PC-9 (cell line): ENCODE data around the gene KITLG.
"Not testable (repeated sequence)": the region's sequence is repeated elsewhere in the genome, so short reads cannot be mapped to it uniquely, and the experiment has no call there.

ENCODE experiments used
- CTCF ChIP-seq: fragments of 200-600 bp; sonication (generic); conservative IDR thresholded peaks from 2 replicates; pipeline ENCODE4 v1.6.1; 2017; ENCODE audit warnings: mixed run types, antibody characterized with exemption, mild to moderate bottlenecking, moderate library complexity
- EZH2 ChIP-seq: fragments of 200-600 bp; sonication (generic); IDR thresholded peaks from 2 replicates; pipeline ENCODE4 v1.8.0; 2017; ENCODE audit warnings: antibody characterized with exemption, low read depth

GRCh38 chr12:88547949-88548348 lies 32.3 kb downstream of the KITLG start:
- TF ChIP-seq CTCF, EZH2: not testable (repeated sequence)
